WTC11 (cell line): ENCODE data around the gene AKNAD1.

Source experiments
- ATF1 ChIP-seq: sonication (generic); formaldehyde crosslinking; IDR thresholded peaks from 2 replicates; pipeline ENCODE4 v1.8.1; 2023; ENCODE audit warnings: mild to moderate bottlenecking, moderate library complexity, missing genetic modification reagents
- MYBL2 ChIP-seq: sonication (generic); formaldehyde crosslinking; IDR thresholded peaks from 2 replicates; pipeline ENCODE4 v1.8.1; 2023; ENCODE audit warnings: mild to moderate bottlenecking, moderate library complexity, missing genetic modification reagents
- NR1H2 ChIP-seq: sonication (generic); formaldehyde crosslinking; IDR thresholded peaks from 2 replicates; pipeline ENCODE4 v1.9.0; 2021; ENCODE audit warnings: mild to moderate bottlenecking, moderate library complexity, missing genetic modification reagents
- TF ChIP-seq, protein P1 (sequence below): fragments of 200-600 bp; IDR thresholded peaks from 2 replicates; pipeline ENCODE4 v1.8.0; 2022; ENCODE audit warnings: antibody characterized with exemption
- TF ChIP-seq, protein P2 (sequence below): sonication (generic); formaldehyde crosslinking; IDR thresholded peaks from 2 replicates; pipeline ENCODE4 v1.8.1; 2022; ENCODE audit warnings: mild to moderate bottlenecking, moderate library complexity, missing genetic modification reagents
- TF ChIP-seq, protein P3 (sequence below): sonication (generic); formaldehyde crosslinking; IDR thresholded peaks from 2 replicates; pipeline ENCODE4 v1.8.1; 2023; ENCODE audit warnings: mild to moderate bottlenecking, missing genetic modification reagents, moderate library complexity

DNA sequence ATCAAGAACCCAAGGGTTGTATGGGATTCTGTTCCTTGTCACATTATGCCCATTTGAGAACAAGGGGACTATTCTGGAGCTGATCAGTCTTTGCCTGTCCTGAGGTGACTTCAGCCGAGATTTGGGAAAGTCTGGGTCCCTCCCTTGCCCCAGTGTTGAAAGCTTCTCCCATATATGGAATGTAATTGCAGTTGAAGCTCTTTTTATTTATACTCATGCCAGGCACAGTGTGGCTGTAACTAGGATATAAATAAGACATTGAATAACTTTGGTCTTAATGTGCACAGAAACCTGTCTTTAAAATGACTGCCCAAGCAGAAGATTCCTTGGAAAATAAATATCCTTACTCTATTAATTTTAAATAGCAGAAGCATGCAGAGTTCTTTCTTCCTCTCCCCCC, 15.2 kb downstream of the AKNAD1 start:
- TF ChIP-seq, protein P1, sequence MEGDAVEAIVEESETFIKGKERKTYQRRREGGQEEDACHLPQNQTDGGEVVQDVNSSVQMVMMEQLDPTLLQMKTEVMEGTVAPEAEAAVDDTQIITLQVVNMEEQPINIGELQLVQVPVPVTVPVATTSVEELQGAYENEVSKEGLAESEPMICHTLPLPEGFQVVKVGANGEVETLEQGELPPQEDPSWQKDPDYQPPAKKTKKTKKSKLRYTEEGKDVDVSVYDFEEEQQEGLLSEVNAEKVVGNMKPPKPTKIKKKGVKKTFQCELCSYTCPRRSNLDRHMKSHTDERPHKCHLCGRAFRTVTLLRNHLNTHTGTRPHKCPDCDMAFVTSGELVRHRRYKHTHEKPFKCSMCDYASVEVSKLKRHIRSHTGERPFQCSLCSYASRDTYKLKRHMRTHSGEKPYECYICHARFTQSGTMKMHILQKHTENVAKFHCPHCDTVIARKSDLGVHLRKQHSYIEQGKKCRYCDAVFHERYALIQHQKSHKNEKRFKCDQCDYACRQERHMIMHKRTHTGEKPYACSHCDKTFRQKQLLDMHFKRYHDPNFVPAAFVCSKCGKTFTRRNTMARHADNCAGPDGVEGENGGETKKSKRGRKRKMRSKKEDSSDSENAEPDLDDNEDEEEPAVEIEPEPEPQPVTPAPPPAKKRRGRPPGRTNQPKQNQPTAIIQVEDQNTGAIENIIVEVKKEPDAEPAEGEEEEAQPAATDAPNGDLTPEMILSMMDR = no peak
- TF ChIP-seq ATF1 (CRISPR knock-in tag) (no peak), NR1H2 (CRISPR knock-in tag) (no peak), MYBL2 (CRISPR knock-in tag) (no peak)
- TF ChIP-seq, protein P2, sequence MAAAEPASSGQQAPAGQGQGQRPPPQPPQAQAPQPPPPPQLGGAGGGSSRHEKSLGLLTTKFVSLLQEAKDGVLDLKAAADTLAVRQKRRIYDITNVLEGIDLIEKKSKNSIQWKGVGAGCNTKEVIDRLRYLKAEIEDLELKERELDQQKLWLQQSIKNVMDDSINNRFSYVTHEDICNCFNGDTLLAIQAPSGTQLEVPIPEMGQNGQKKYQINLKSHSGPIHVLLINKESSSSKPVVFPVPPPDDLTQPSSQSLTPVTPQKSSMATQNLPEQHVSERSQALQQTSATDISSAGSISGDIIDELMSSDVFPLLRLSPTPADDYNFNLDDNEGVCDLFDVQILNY (CRISPR knock-in tag) = no peak
- TF ChIP-seq, protein P3, sequence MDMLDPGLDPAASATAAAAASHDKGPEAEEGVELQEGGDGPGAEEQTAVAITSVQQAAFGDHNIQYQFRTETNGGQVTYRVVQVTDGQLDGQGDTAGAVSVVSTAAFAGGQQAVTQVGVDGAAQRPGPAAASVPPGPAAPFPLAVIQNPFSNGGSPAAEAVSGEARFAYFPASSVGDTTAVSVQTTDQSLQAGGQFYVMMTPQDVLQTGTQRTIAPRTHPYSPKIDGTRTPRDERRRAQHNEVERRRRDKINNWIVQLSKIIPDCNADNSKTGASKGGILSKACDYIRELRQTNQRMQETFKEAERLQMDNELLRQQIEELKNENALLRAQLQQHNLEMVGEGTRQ = no peak
